B cell (primary cell): ENCODE results near the gene PLEKHA5. TPM values are rescaled to one million over a fixed set of nuclear protein-coding genes. Genes with fewer than 3 reads are reported as not detected.

Experiments used
- ATAC-seq: fragments of 200-7000 bp; cut with Tn5 transposase; one replicate; pipeline ENCODE4 v1.10.0; 2021; ENCODE audit warnings: low read depth, mild to moderate bottlenecking, moderate number of reproducible peaks, moderate library complexity
- CTCF ChIA-PET: fragments of 350-600 bp; sonication (Branson Sonifier 250); formaldehyde crosslinking; loops from one replicate; lab custom pipeline; 2021; ENCODE audit warnings: antibody characterized with exemption, inconsistent platforms; lab: Charles Lee
- POLR2A ChIA-PET: fragments of 350-600 bp; sonication (Branson Sonifier 250); formaldehyde crosslinking; loops from one replicate; lab custom pipeline; 2021; ENCODE audit warnings: antibody characterized with exemption; lab: Charles Lee
- DNase-seq: peaks from one replicate; pipeline ENCODE4 v3.0.0; 2013
- H2AFZ ChIP-seq: 2 replicates; pipeline ENCODE4 v1.6.1; 2012; ENCODE audit warnings: mild to moderate bottlenecking, low read depth, low read length; ENCODE audit not compliant: insufficient read depth, poor library complexity, severe bottlenecking
- H3K27ac ChIP-seq, 2 donors: 1 replicate in 1 of 2; 2 replicates in 1 of 2; pipeline ENCODE4 v1.5.1; 2012 to 2013; ENCODE audit warnings: low read length in 2 of 2, mild to moderate bottlenecking in 2 of 2, moderate library complexity in 1 of 2
- H3K27me3 ChIP-seq, 4 experiments: fragments of 200-600 bp in 1 of 4; sonication (generic) in 1 of 4; replicated peaks in 1 of 4; 1 replicate in 2 of 4; 2 replicates in 2 of 4; pipeline versions ENCODE4 v1.6.1 to v1.7.0; 2013 to 2016; ENCODE audit warnings: low read length in 3 of 4, mild to moderate bottlenecking in 2 of 4, mixed read lengths in 1 of 4, moderate library complexity in 1 of 4; ENCODE audit not compliant: insufficient read depth in 4 of 4, control insufficient read depth in 3 of 4; ENCODE audit errors: control extremely low read depth in 1 of 4
- H3K36me3 ChIP-seq, 2 experiments: replicated peaks in 1 of 2; 1 replicate in 1 of 2; 2 replicates in 1 of 2; pipeline versions ENCODE4 v1.6.1 to v1.7.1; 2013; ENCODE audit warnings: low read length in 1 of 2; ENCODE audit not compliant: insufficient read depth in 2 of 2, control insufficient read depth in 1 of 2; ENCODE audit errors: control extremely low read depth in 1 of 2, extremely low read depth in 1 of 2
- H3K4me1 ChIP-seq, 2 donors: fragments of 200-600 bp in 1 of 2; sonication (generic) in 1 of 2; 1 replicate in 1 of 2; 2 replicates in 1 of 2; pipeline versions ENCODE4 v1.5.1 to v1.6.1; 2013 to 2017; ENCODE audit warnings: low read length in 2 of 2; ENCODE audit not compliant: control insufficient read depth in 2 of 2, insufficient read depth in 2 of 2
- H3K4me2 ChIP-seq: replicated peaks from 2 replicates; pipeline ENCODE3; 2012; ENCODE audit warnings: mild to moderate bottlenecking, low read depth, low read length; ENCODE audit not compliant: poor library complexity, severe bottlenecking
- H3K4me3 ChIP-seq, 5 experiments: fragments of 200-600 bp in 1 of 5; sonication (generic) in 1 of 5; 1 replicate in 3 of 5; 2 replicates in 2 of 5; pipeline versions ENCODE4 v1.5.1 to v1.7.0; 2011 to 2016; ENCODE audit warnings: low read length in 4 of 5, mild to moderate bottlenecking in 4 of 5, low read depth in 2 of 5, control low read depth in 1 of 5, moderate library complexity in 1 of 5; ENCODE audit not compliant: insufficient read depth in 1 of 5; ENCODE audit errors: control extremely low read depth in 1 of 5, extremely low read depth in 1 of 5
- H3K79me2 ChIP-seq: fragments of 200-600 bp; sonication (generic); one replicate; pipeline ENCODE4 v1.6.0; 2016; ENCODE audit warnings: low read length; ENCODE audit not compliant: control insufficient read depth, insufficient read depth
- H3K9ac ChIP-seq: fragments of 200-600 bp; sonication (generic); 2 replicates; pipeline ENCODE4 v1.6.1; 2017; ENCODE audit warnings: mild to moderate bottlenecking, low read length, moderate library complexity
- H3K9me3 ChIP-seq, 3 donors: one replicate each; pipeline versions ENCODE4 v1.6.1 to v1.7.1; 2013; ENCODE audit warnings: low read length in 2 of 3; ENCODE audit not compliant: control insufficient read depth in 2 of 3, insufficient read depth in 1 of 3; ENCODE audit errors: control extremely low read depth in 1 of 3
- H4K20me1 ChIP-seq: 2 replicates; pipeline ENCODE4 v1.6.0; 2012; ENCODE audit warnings: mild to moderate bottlenecking, low read length; ENCODE audit not compliant: insufficient read depth, control insufficient read depth, poor library complexity, severe bottlenecking
- H3K27ac Mint-ChIP-seq: one replicate; pipeline ENCODE4 v1.8.0; 2021; ENCODE audit warnings: mixed read lengths
- H3K27me3 Mint-ChIP-seq: one replicate; pipeline ENCODE4 v1.8.0; 2021; ENCODE audit warnings: mixed read lengths
- H3K4me1 Mint-ChIP-seq: one replicate; pipeline ENCODE4 v1.8.0; 2021; ENCODE audit warnings: mixed read lengths
- H3K4me3 Mint-ChIP-seq: one replicate; pipeline ENCODE4 v1.8.0; 2021; ENCODE audit warnings: mixed read lengths
- H3K9me3 Mint-ChIP-seq: one replicate; pipeline ENCODE4 v1.8.0; 2022; ENCODE audit warnings: mixed read lengths; ENCODE audit not compliant: insufficient read depth
- CTCF ChIP-seq: fragments of 200-600 bp; IDR thresholded peaks from one replicate; pipeline ENCODE4 v1.8.0; 2022; ENCODE audit warnings: antibody characterized with exemption, mild to moderate bottlenecking
- EZH2 ChIP-seq: IDR thresholded peaks from 2 replicates; pipeline ENCODE4 v1.6.1; 2012; ENCODE audit warnings: borderline replicate concordance, low read depth, mild to moderate bottlenecking, moderate library complexity, low read length; ENCODE audit not compliant: insufficient read depth, poor library complexity, severe bottlenecking
- WGBS: methylation state at CpG from one replicate; pipeline ENCODE4 v1.1.5; 2013; ENCODE audit warnings: missing lambda C conversion rate; ENCODE audit not compliant: insufficient coverage; 5-methylcytosine and 5-hydroxymethylcytosine counted together
- intact Hi-C: fragments of 100-400 bp; cut with micrococcal nuclease; formaldehyde crosslinking; loops from one replicate; pipeline ENCODE4 v1.10.0; 2022
- polyA plus RNA-seq: library from polyadenylated mRNA; depleted of rRNA; stranded (reverse); fragments of >200 nt; gene quantifications from 2 replicates; pipeline ENCODE4 v1.2.3, GENCODE V29; 2012
- total RNA-seq, 2 donors: library from RNA; stranded (reverse); fragments of 120-200 nt in 1 of 2; gene quantifications; 1 replicate in 1 of 2; 2 replicates in 1 of 2; pipeline versions ENCODE4 v1.2.3 to v1.2.4, GENCODE V29; 2013 to 2022

PLEKHA5 gene
- total and polyA plus RNA-seq, 2 donors (not counting 1 experiment from before 2014, with no cell fraction given), result 0.03 to 0.22 TPM

GRCh38 chr12:19165451-19165850 is 35.9 kb downstream of the PLEKHA5 start:
- DNase-seq (no peak), ATAC-seq (no peak)
- Histone ChIP-seq H3K4me3 (no peak overlapping the region), H3K9ac (no peak overlapping the region), H3K4me2 (no peak overlapping the region), H3K36me3 (no peaks in the 10 kb centered on the region), H4K20me1 (no peaks in the 10 kb centered on the region), H3K4me1 (no peaks in the 10 kb centered on the region), H3K27ac (no peak overlapping the region), H2AFZ (no peak overlapping the region), H3K27me3 (no peaks in the 10 kb centered on the region), H3K9me3 (no peaks in the 10 kb centered on the region), H3K79me2 (no peaks in the 10 kb centered on the region)
- CTCF ChIA-PET, result no interaction called here
- Mint-ChIP-seq H3K4me3 (no peak overlapping the region), H3K9me3 (no peaks in the 10 kb centered on the region), H3K27ac (no peak overlapping the region), H3K4me1 (no peaks in the 10 kb centered on the region), H3K27me3 (no peaks in the 10 kb centered on the region)
- no peak for TF ChIP-seq EZH2
- no peak for TF ChIP-seq CTCF
- intact Hi-C loops, result no loop called here
- no CpG with 5 or more reads among the region's 2 CpGs for WGBS
- POLR2A ChIA-PET, result no interaction called here

GRCh38 chr12:19166387-19166786 is 36.9 kb downstream of the PLEKHA5 start:
- Histone ChIP-seq H3K27me3 (no peaks in the 10 kb centered on the region), H2AFZ (no peak overlapping the region), H3K4me3 (no peak overlapping the region), H3K9me3 (no peaks in the 10 kb centered on the region), H3K36me3 (no peaks in the 10 kb centered on the region), H3K9ac (no peak overlapping the region), H4K20me1 (no peaks in the 10 kb centered on the region), H3K79me2 (no peaks in the 10 kb centered on the region), H3K4me2 (no peak overlapping the region), H3K27ac (no peak overlapping the region), H3K4me1 (no peaks in the 10 kb centered on the region)
- POLR2A ChIA-PET, result no interaction called here
- Mint-ChIP-seq H3K4me3 (no peak overlapping the region), H3K9me3 (no peaks in the 10 kb centered on the region), H3K27me3 (no peaks in the 10 kb centered on the region), H3K27ac (no peak overlapping the region), H3K4me1 (no peaks in the 10 kb centered on the region)
- no peak for DNase-seq
- no peak for ATAC-seq
- CTCF ChIA-PET, result no interaction called here
- TF ChIP-seq EZH2 (no peak), CTCF (no peak)
- WGBS, result 89% methylated on average over 3 of the region's 5 CpGs
- intact Hi-C loops, result no loop called here
